ENCODE results near the gene ZSCAN29.

DNA sequence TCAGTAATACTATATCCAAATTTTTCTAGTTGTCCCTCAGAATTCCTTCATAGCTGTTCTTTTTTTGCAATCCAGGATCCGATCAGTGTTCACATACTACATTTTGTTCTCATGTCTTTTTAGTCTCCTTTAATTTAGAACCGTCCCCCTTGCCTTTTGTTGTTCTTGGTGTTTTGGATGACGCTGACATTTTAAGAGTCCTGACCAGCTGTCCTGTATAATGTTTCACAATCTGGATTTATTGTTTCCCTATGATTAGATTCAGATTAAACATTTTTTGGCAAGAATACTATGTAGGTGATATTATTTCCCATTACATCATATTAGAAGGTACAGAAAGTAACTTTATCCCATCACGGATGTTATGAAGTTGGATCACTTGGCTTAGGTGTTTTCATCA lies 11.5 kb upstream of the ZSCAN29 start:
- TF ChIP-seq, protein P1, sequence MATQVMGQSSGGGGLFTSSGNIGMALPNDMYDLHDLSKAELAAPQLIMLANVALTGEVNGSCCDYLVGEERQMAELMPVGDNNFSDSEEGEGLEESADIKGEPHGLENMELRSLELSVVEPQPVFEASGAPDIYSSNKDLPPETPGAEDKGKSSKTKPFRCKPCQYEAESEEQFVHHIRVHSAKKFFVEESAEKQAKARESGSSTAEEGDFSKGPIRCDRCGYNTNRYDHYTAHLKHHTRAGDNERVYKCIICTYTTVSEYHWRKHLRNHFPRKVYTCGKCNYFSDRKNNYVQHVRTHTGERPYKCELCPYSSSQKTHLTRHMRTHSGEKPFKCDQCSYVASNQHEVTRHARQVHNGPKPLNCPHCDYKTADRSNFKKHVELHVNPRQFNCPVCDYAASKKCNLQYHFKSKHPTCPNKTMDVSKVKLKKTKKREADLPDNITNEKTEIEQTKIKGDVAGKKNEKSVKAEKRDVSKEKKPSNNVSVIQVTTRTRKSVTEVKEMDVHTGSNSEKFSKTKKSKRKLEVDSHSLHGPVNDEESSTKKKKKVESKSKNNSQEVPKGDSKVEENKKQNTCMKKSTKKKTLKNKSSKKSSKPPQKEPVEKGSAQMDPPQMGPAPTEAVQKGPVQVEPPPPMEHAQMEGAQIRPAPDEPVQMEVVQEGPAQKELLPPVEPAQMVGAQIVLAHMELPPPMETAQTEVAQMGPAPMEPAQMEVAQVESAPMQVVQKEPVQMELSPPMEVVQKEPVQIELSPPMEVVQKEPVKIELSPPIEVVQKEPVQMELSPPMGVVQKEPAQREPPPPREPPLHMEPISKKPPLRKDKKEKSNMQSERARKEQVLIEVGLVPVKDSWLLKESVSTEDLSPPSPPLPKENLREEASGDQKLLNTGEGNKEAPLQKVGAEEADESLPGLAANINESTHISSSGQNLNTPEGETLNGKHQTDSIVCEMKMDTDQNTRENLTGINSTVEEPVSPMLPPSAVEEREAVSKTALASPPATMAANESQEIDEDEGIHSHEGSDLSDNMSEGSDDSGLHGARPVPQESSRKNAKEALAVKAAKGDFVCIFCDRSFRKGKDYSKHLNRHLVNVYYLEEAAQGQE (IDR thresholded peaks at IDR 0.05; ENCODE audit: insufficient read depth in 1 of 2, low read depth in 2 of 2, low read length in 1 of 2), result no peak
- TF ChIP-seq, protein P2, sequence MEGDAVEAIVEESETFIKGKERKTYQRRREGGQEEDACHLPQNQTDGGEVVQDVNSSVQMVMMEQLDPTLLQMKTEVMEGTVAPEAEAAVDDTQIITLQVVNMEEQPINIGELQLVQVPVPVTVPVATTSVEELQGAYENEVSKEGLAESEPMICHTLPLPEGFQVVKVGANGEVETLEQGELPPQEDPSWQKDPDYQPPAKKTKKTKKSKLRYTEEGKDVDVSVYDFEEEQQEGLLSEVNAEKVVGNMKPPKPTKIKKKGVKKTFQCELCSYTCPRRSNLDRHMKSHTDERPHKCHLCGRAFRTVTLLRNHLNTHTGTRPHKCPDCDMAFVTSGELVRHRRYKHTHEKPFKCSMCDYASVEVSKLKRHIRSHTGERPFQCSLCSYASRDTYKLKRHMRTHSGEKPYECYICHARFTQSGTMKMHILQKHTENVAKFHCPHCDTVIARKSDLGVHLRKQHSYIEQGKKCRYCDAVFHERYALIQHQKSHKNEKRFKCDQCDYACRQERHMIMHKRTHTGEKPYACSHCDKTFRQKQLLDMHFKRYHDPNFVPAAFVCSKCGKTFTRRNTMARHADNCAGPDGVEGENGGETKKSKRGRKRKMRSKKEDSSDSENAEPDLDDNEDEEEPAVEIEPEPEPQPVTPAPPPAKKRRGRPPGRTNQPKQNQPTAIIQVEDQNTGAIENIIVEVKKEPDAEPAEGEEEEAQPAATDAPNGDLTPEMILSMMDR (IDR thresholded peaks at IDR 0.05), result no peak
- TF ChIP-seq POLR2AphosphoS5 (IDR thresholded peaks at IDR 0.05; ENCODE audit: low read depth, low read length) (no peak), SIN3A (IDR thresholded peaks at IDR 0.05; ENCODE audit: borderline replicate concordance, insufficient read depth, low read depth, low read length) (no peak), TCF7L2 (IDR thresholded peaks at IDR 0.05; ENCODE audit: low read depth, low read length) (no peak)
